GM12878 (cell line): ENCODE data around the gene SENP8. TPM values are rescaled to one million over a fixed set of nuclear protein-coding genes. Genes with fewer than 3 reads are reported as not detected.

Source experiments
- ATAC-seq: fragments of 200-7000 bp; cut with Tn5 transposase; 3 replicates; pipeline ENCODE4 v1.9.1; 2020; ENCODE audit warnings: mild to moderate bottlenecking, moderate library complexity
- BruUV-seq: library from RNA; stranded (reverse); fragments of 400-500 nt; replicated peaks from 2 replicates; lab custom pipeline; 2021; lab: Mats Ljungman, UMichigan
- CTCF ChIA-PET: fragments of 300-600 bp; sonication (Branson Sonifier 250); formaldehyde crosslinking; extraction: SDS; loops from one replicate; lab custom pipeline; 2021; ENCODE audit warnings: inconsistent platforms; lab: Yijun Ruan, JAX
- POLR2A ChIA-PET: fragments of 350-600 bp; formaldehyde crosslinking; extraction: SDS; loops from one replicate; lab custom pipeline; 2021; ENCODE audit warnings: inconsistent platforms; lab: Charles Lee
- RAD21 ChIA-PET: fragments of 300-600 bp; sonication (Branson Sonifier 250); formaldehyde crosslinking; loops from one replicate; lab custom pipeline; 2023; ENCODE audit warnings: antibody characterized with exemption; ENCODE audit not compliant: unreplicated experiment; lab: Charles Lee
- SMC1A ChIA-PET: fragments of 300-600 bp; sonication (Branson Sonifier 250); formaldehyde crosslinking; loops from one replicate; lab custom pipeline; 2023; ENCODE audit not compliant: unreplicated experiment, uncharacterized antibody; lab: Charles Lee
- DNase-seq: peaks from one replicate; pipeline ENCODE4 v3.0.0-alpha.2; 2011; ENCODE audit warnings: low read depth, low spot score
- FAIRE-seq: peaks from 3 replicates; lab custom pipeline; 2011; peaks lifted over from hg19 to GRCh38; lab: Jason Lieb, UNC
- H2AFZ ChIP-seq: 2 replicates; pipeline ENCODE4 v1.6.0; 2011; ENCODE audit warnings: low read depth, low read length, control low read depth; ENCODE audit not compliant: control insufficient read depth
- H3K27ac ChIP-seq: 2 replicates; pipeline ENCODE4 v1.5.1; 2011; ENCODE audit warnings: control low read depth; ENCODE audit not compliant: control insufficient read depth, insufficient read depth
- H3K27me3 ChIP-seq, 2 experiments: replicated peaks in 1 of 2; 2 replicates each; pipeline versions ENCODE4 v1.6.0 to v1.6.1; 2011; ENCODE audit warnings: low read length in 1 of 2; ENCODE audit not compliant: control insufficient read depth in 2 of 2, insufficient read depth in 2 of 2
- H3K36me3 ChIP-seq, 2 experiments: 2 replicates each; pipeline ENCODE4 v1.5.1; 2011; ENCODE audit warnings: low read length in 1 of 2; ENCODE audit not compliant: control insufficient read depth in 2 of 2, insufficient read depth in 2 of 2
- H3K4me1 ChIP-seq: 2 replicates; pipeline ENCODE4 v1.6.1; 2011; ENCODE audit warnings: mild to moderate bottlenecking, low read length, moderate library complexity, mixed read lengths; ENCODE audit not compliant: control insufficient read depth, insufficient read depth
- H3K4me2 ChIP-seq: 2 replicates; pipeline ENCODE4 v1.6.0; 2011; ENCODE audit warnings: control low read depth; ENCODE audit not compliant: control insufficient read depth, insufficient read depth
- H3K4me3 ChIP-seq: fragments of 200-600 bp; sonication (generic); 2 replicates; pipeline ENCODE4 v1.5.1; 2016
- H3K79me2 ChIP-seq: 2 replicates; pipeline ENCODE4 v1.6.0; 2011; ENCODE audit warnings: low read length; ENCODE audit not compliant: control insufficient read depth, insufficient read depth
- H3K9ac ChIP-seq: 2 replicates; pipeline ENCODE4 v1.8.0; 2011; ENCODE audit warnings: low read length, control low read depth, mixed read lengths; ENCODE audit not compliant: control insufficient read depth, insufficient read depth
- H3K9me3 ChIP-seq: replicated peaks from 3 replicates; pipeline ENCODE4 v1.5.1; 2011; ENCODE audit warnings: mild to moderate bottlenecking, low read length; ENCODE audit not compliant: control insufficient read depth, insufficient read depth
- H4K20me1 ChIP-seq: 2 replicates; pipeline ENCODE4 v1.6.0; 2011; ENCODE audit not compliant: control insufficient read depth, insufficient read depth
- GATAD2B ChIP-seq: fragments of 450-650 bp; conservative IDR thresholded peaks from 2 replicates; pipeline ENCODE4 v1.6.1; 2017; ENCODE audit warnings: low read depth, mild to moderate bottlenecking, moderate library complexity
- NFYA ChIP-seq: IDR thresholded peaks from 2 replicates; pipeline ENCODE4 v1.6.1; 2011; ENCODE audit warnings: low read depth, mild to moderate bottlenecking, low read length, improper control_type of control experiment, borderline replicate concordance
- ZNF24 ChIP-seq: fragments of 450-650 bp; IDR thresholded peaks from 2 replicates; pipeline ENCODE4 v1.6.1; 2017; ENCODE audit warnings: antibody characterized with exemption, mild to moderate bottlenecking
- ZNF274 ChIP-seq: IDR thresholded peaks from one replicate; pipeline ENCODE4 v1.8.0; 2011; ENCODE audit not compliant: insufficient read length, insufficient read depth
- WGBS: methylation state at CpG from one replicate; pipeline ENCODE4 v1.1.6; 2016; ENCODE audit warnings: low lambda C conversion rate; ENCODE audit not compliant: insufficient replicate concordance, insufficient coverage; ENCODE audit errors: missing lambda C conversion rate; 5-methylcytosine and 5-hydroxymethylcytosine counted together
- in situ Hi-C: fragments of 300-500 bp; cut with MboI; formaldehyde crosslinking; loops from 9 replicates; pipeline ENCODE4 v1.14.3; 2018; ENCODE audit warnings: mixed read lengths
- intact Hi-C: fragments of 100-400 bp; cut with micrococcal nuclease; formaldehyde crosslinking; loops from one replicate; pipeline ENCODE4 v1.14.2; 2022; ENCODE audit not compliant: unreplicated experiment
- polyA plus RNA-seq, 11 experiments: library from polyadenylated mRNA; depleted of rRNA in 4 of 11; unstranded in 6 of 11; stranded (reverse) in 5 of 11; fragments of >200 nt; fragmentation: Nextera tagmentation in 4 of 11; fragmentation: Illumina TruSeq in 1 of 11; extraction: Ambion mirVana in 4 of 11; extraction: Trizol in 1 of 11; gene quantifications; 1 replicate in 1 of 11; 2 replicates in 10 of 11; pipeline versions ENCODE4 v1.2.1 to v1.2.3, GENCODE V29; 2011 to 2016; ENCODE audit warnings: inconsistent platforms in 2 of 11, missing spikeins in 2 of 11, low read depth in 1 of 11
- total RNA-seq, 4 experiments: library from RNA; depleted of rRNA in 3 of 4; stranded (reverse); fragments of >200 nt in 3 of 4; fragmentation: Illumina TruSeq in 1 of 4; extraction: Trizol in 1 of 4; gene quantifications; 2 replicates each; pipeline versions ENCODE4 v1.2.1 to v1.2.3, GENCODE V29; 2013 to 2021
- TF ChIP-seq, protein P1 (sequence below): fragments of 450-650 bp; formaldehyde crosslinking; IDR thresholded peaks from 2 replicates; pipeline ENCODE4 v1.4.0; 2022; ENCODE audit warnings: mild to moderate bottlenecking, moderate library complexity

SENP8 gene
- total and polyA plus RNA-seq, 10 of the 15 experiments (the other 5 are each of a cell fraction or from before 2014, with no cell fraction given), result 0.87 to 5.6 (median 2.2) TPM

GRCh38 chr15:72162569-72162968, 44.4 kb downstream of the SENP8 start (continued):
- TF ChIP-seq, protein P1, sequence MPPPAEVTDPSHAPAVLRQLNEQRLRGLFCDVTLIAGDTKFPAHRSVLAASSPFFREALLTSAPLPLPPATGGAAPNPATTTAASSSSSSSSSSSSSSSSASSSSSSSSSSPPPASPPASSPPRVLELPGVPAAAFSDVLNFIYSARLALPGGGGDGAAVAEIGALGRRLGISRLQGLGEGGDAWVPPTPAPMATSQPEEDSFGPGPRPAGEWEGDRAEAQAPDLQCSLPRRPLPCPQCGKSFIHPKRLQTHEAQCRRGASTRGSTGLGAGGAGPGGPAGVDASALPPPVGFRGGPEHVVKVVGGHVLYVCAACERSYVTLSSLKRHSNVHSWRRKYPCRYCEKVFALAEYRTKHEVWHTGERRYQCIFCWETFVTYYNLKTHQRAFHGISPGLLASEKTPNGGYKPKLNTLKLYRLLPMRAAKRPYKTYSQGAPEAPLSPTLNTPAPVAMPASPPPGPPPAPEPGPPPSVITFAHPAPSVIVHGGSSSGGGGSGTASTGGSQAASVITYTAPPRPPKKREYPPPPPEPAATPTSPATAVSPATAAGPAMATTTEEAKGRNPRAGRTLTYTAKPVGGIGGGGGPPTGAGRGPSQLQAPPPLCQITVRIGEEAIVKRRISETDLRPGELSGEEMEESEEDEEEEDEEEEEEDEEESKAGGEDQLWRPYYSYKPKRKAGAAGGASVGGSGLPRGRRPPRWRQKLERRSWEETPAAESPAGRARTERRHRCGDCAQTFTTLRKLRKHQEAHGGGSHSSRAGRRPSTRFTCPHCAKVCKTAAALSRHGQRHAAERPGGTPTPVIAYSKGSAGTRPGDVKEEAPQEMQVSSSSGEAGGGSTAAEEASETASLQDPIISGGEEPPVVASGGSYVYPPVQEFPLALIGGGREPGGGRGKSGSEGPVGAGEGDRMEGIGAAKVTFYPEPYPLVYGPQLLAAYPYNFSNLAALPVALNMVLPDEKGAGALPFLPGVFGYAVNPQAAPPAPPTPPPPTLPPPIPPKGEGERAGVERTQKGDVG, result no peak
- TF ChIP-seq ZNF24 (no peak), GATAD2B (no peak)

DNA sequence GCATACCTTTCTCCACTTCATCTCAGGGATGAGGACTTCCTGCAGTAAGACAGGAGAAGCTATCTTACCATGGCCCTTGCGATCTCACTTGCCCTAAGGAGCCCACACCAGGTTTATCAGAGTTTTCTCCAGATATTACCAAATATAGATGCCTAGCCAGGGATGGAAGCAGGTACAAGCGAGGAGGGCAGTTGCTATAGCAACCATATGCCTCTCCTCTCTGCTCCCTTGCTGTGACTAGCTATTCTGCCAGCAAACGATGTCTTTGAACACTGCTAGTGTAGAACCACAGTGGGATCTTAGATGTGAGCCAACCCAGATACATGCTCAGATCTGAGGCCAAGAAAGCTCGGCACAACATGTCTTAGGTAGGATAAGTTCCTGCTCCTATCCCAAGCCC, 45.5 kb downstream of the SENP8 start:
- SMC1A ChIA-PET, result no interaction called here

More for the DNA sequence above, 45.5 kb downstream of the SENP8 start:
- H4K20me1 ChIP-seq, result no peaks in the 10 kb centered on the region
- H3K36me3 ChIP-seq, result no peaks in the 10 kb centered on the region
- no peak overlapping the region for H3K27ac ChIP-seq
- 52% methylated on average over 4 of the region's 4 CpGs for WGBS
- POLR2A ChIA-PET, result no interaction called here
- H3K9me3 ChIP-seq, result no peaks in the 10 kb centered on the region
- H2AFZ ChIP-seq, result no peak overlapping the region
- H3K9ac ChIP-seq, result no peak overlapping the region
- no peaks in the 10 kb centered on the region for H3K79me2 ChIP-seq
- CTCF ChIA-PET, result interaction anchor here (1.1 to 1.3 kb wide), 2 partner anchors 382 to 420 kb away, joined by 3 to 6 read pairs; no protein-coding TSS in a partner anchor
- in situ Hi-C loops, result no loop called here
- no peak for DNase-seq
- H3K4me3 ChIP-seq, result no peak overlapping the region
- TF ChIP-seq ZNF274 (no peak), NFYA (no peak)
- FAIRE-seq, result no peak
- RAD21 ChIA-PET, result no interaction called here
- intact Hi-C loops, result no loop called here
- H3K4me1 ChIP-seq, result no peaks in the 10 kb centered on the region
- no peak for ATAC-seq
- peaks cover 0 to 2% of the 10 kb centered on the region in 2 experiments; a peak in 1 of 4 replicates for H3K27me3 ChIP-seq
- no peak overlapping the region for H3K4me2 ChIP-seq
- no TSS peak for BruUV-seq
